ENCODE measurements around the gene SMIM45. TPM values are rescaled to one million over a fixed set of nuclear protein-coding genes. Genes with fewer than 3 reads are reported as not detected.

Gene SMIM45

DNA sequence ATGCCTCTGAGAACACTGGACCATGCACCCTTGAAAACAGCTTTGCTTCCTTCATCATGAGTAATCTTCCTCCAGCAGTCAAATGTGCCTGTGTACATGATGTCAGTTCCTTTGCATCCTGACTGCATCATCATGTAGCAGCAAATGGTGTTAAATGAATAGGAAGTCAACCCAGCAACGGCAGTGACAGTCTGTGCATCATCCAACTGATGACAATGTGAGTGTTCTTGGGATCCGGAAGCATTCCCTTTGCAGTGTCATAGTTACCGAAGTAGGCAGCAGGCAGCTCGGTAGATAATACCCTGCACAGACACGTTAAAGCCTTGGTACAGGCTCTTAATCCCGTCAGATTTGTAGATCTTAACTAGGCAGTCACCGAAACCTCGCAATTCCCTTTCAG lies 49.2 kb downstream of the SMIM45 start:
- no peak for DNase-seq

DNA sequence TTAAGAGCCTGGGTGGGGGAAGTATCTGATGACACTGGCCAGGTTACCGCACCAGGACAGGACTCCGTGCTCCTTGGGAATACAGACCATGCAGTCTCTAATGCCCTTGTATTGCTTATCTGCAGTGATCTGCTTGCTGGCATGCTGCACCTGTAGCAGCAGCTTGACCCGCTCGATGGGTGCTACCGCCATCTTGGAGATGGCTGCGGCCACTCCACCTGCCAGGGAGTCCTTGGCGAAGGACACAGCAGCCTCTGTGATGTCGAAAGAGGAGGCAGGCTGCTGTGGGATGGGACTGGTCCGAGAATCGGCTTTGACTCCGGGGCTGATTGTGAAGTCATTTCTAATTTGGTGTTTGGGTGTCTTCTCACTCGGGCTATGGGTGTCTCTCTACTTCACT lies 49.8 kb downstream of the SMIM45 start:
- no peak for DNase-seq

DNA sequence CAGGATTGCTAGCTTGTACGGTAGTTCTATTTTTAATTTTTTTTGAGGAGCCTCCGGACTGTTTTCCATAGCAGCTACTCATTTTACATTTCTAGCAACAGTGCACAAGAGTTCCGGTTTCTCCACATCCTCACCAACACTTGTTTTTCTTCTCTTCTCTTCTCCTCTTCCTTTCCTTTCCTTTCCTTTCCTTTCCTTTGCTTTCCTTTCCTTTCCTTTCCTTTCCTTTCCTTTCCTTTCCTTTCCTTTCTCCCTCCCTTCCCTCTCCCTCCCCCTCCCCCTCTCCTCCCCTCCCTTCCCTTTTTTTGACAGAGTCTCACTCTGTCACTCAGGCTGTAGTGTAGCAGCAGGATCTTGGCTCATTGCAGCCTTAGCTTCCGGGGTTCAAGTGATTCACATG lies 56.0 kb downstream of the SMIM45 start:
- DNase-seq, result no peak

Other genes starting within 250 kb of the SMIM45 start
- gene CCDC134, start 151.5 kb upstream of the SMIM45 start, polyA plus RNA-seq (ENCODE audit: insufficient read length in 12 of 12), result 10 to 100 TPM in 5 of 12 donors, 1 to 10 TPM in 6, not detected in 1; 7.6 to 21.0 (median 9.7) TPM
- gene SREBF2, start 119.0 kb upstream of the SMIM45 start, polyA plus RNA-seq (ENCODE audit: insufficient read length in 12 of 12), result 100 to 1,000 TPM in 1 of 12 donors, 10 to 100 TPM in 10, not detected in 1; 68.0 to 110 (median 86.1) TPM
- gene SHISA8, start 37.1 kb upstream of the SMIM45 start, polyA plus RNA-seq (ENCODE audit: insufficient read length in 12 of 12), result under 1 TPM in 3 of 12 donors, not detected in 9; 0.13 to 0.40 (median 0.17) TPM
- gene TNFRSF13C, start 25.3 kb upstream of the SMIM45 start, polyA plus RNA-seq (ENCODE audit: insufficient read length in 12 of 12), result 1 to 10 TPM in 8 of 12 donors, under 1 TPM in 2, not detected in 2; 0.70 to 4.4 (median 1.2) TPM
- 1 to 10 TPM in 10 of 12 donors, not detected in 2; 4.5 to 9.3 (median 6.1) TPM for gene CENPM, start 5.0 kb upstream of the SMIM45 start, polyA plus RNA-seq (ENCODE audit: insufficient read length in 12 of 12)
- gene SEPTIN3, start 17.3 kb downstream of the SMIM45 start, polyA plus RNA-seq (ENCODE audit: insufficient read length in 12 of 12), result 1 to 10 TPM in 9 of 12 donors, under 1 TPM in 2, not detected in 1; 0.60 to 4.3 (median 1.2) TPM
- gene WBP2NL, start 46.6 kb downstream of the SMIM45 start, polyA plus RNA-seq (ENCODE audit: insufficient read length in 12 of 12), result 1 to 10 TPM in 7 of 12 donors, under 1 TPM in 3, not detected in 2; 0.50 to 4.1 (median 1.6) TPM
- gene NAGA, start 118.7 kb downstream of the SMIM45 start, polyA plus RNA-seq (ENCODE audit: insufficient read length in 12 of 12), result 10 to 100 TPM in 11 of 12 donors, not detected in 1; 11.1 to 26.2 (median 20.1) TPM
- 10 to 100 TPM in 11 of 12 donors, not detected in 1; 12.1 to 30.6 (median 18.3) TPM for gene PHETA2, start 122.1 kb downstream of the SMIM45 start, polyA plus RNA-seq (ENCODE audit: insufficient read length in 12 of 12)
- 100 to 1,000 TPM in 5 of 12 donors, 10 to 100 TPM in 6, not detected in 1; 39.7 to 155 (median 99.5) TPM for gene SMDT1, start 127.5 kb downstream of the SMIM45 start, polyA plus RNA-seq (ENCODE audit: insufficient read length in 12 of 12)
- gene NDUFA6, start 138.6 kb downstream of the SMIM45 start, polyA plus RNA-seq (ENCODE audit: insufficient read length in 12 of 12), result 100 to 1,000 TPM in 4 of 12 donors, 10 to 100 TPM in 7, not detected in 1; 76.9 to 146 (median 95.8) TPM
- 1 to 10 TPM in 10 of 12 donors, under 1 TPM in 1, not detected in 1; 0.36 to 6.4 (median 1.7) TPM for gene CYP2D6, start 178.7 kb downstream of the SMIM45 start, polyA plus RNA-seq (ENCODE audit: insufficient read length in 12 of 12)